Smooth muscle cell (in vitro differentiated cells): ENCODE results near the gene ALG9. TPM values are rescaled to one million over a fixed set of nuclear protein-coding genes. Genes with fewer than 3 reads are reported as not detected.
A peak's percentile ranks its signal among the peaks of the same experiment; 100 is the strongest.

Experiments
- DNase-seq: peaks from one replicate; lab custom pipeline; 2025; ENCODE audit not compliant: unreplicated experiment; lab: John Stamatoyannopoulos, UW
- H2AFZ ChIP-seq: fragments of 200-600 bp; sonication (generic); 2 replicates; pipeline ENCODE4 v1.6.0; 2016; ENCODE audit warnings: antibody characterized with exemption, low read depth, mild to moderate bottlenecking
- H3F3A ChIP-seq: fragments of 200-600 bp; sonication (generic); 2 replicates; pipeline ENCODE4 v1.6.0; 2017; ENCODE audit warnings: antibody characterized with exemption, low read depth
- H3K27ac ChIP-seq: fragments of 200-600 bp; sonication (generic); 2 replicates; pipeline ENCODE4 v1.5.1; 2016; ENCODE audit warnings: low read depth, mild to moderate bottlenecking
- H3K27me3 ChIP-seq: fragments of 200-600 bp; sonication (generic); 2 replicates; pipeline ENCODE4 v1.6.1; 2016; ENCODE audit warnings: low read depth, mild to moderate bottlenecking
- H3K36me3 ChIP-seq: fragments of 200-600 bp; sonication (generic); 2 replicates; pipeline ENCODE4 v1.5.1; 2016; ENCODE audit warnings: low read depth
- H3K4me1 ChIP-seq: fragments of 200-600 bp; sonication (generic); 2 replicates; pipeline ENCODE4 v1.5.1; 2016; ENCODE audit warnings: low read depth
- H3K4me2 ChIP-seq: fragments of 200-600 bp; sonication (generic); 2 replicates; pipeline ENCODE4 v1.6.0; 2016; ENCODE audit warnings: mild to moderate bottlenecking
- H3K4me3 ChIP-seq: fragments of 200-600 bp; sonication (generic); 2 replicates; pipeline ENCODE4 v1.5.1; 2016; ENCODE audit warnings: mild to moderate bottlenecking
- H3K79me2 ChIP-seq: fragments of 200-600 bp; sonication (generic); 2 replicates; pipeline ENCODE4 v1.6.0; 2016; ENCODE audit warnings: low read depth, mild to moderate bottlenecking
- H3K9ac ChIP-seq: fragments of 200-600 bp; sonication (generic); 2 replicates; pipeline ENCODE4 v1.6.0; 2016; ENCODE audit warnings: low read depth
- H3K9me3 ChIP-seq: fragments of 200-600 bp; sonication (generic); replicated peaks from 2 replicates; pipeline ENCODE4 v1.5.1; 2016; ENCODE audit warnings: low read depth
- H4K20me1 ChIP-seq: fragments of 200-600 bp; sonication (generic); 2 replicates; pipeline ENCODE4 v1.6.0; 2016; ENCODE audit warnings: low read depth
- CTCF ChIP-seq: fragments of 200-600 bp; sonication (generic); IDR thresholded peaks from 2 replicates; pipeline ENCODE4 v1.5.1; 2017; ENCODE audit warnings: borderline replicate concordance, mild to moderate bottlenecking, antibody characterized with exemption; ENCODE audit not compliant: insufficient read depth, poor library complexity, severe bottlenecking
- WGBS: methylation state at CpG from one replicate; pipeline ENCODE4 v1.1.7; 2016; ENCODE audit warnings: low lambda C conversion rate; 5-methylcytosine and 5-hydroxymethylcytosine counted together
- polyA plus RNA-seq: library from polyadenylated mRNA; unstranded; fragments of >200 nt; fragmentation: Nextera tagmentation; extraction: Ambion mirVana; gene quantifications from 2 replicates; pipeline ENCODE4 v1.2.1, GENCODE V29; 2016
- total RNA-seq: library from RNA; depleted of rRNA; stranded (reverse); fragments of >200 nt; gene quantifications from 2 replicates; pipeline ENCODE4 v1.2.3, GENCODE V29; 2014

ALG9 gene
- total and polyA plus RNA-seq, 2 experiments from 2014 or later: 70.5 to 116 TPM

GRCh38 chr11:111823131-111823530 is 48.2 kb downstream of the ALG9 start:
- 67% methylated on average over 1 of the region's 1 CpG for WGBS
- TF ChIP-seq CTCF: no peak
- no peak overlapping the region for H3K27ac ChIP-seq
- H4K20me1 ChIP-seq: no peaks in the 10 kb centered on the region
- no peak for DNase-seq
- no peak overlapping the region for H3K9ac ChIP-seq
- H3K4me2 ChIP-seq: no peak overlapping the region
- no peak overlapping the region for H2AFZ ChIP-seq
- no peak overlapping the region for H3K4me3 ChIP-seq
- H3K27me3 ChIP-seq: no peaks in the 10 kb centered on the region
- no peaks in the 10 kb centered on the region for H3K9me3 ChIP-seq
- no peaks in the 10 kb centered on the region for H3K36me3 ChIP-seq
- H3K79me2 ChIP-seq: no peaks in the 10 kb centered on the region
- peaks cover 9% of the 10 kb centered on the region for H3F3A ChIP-seq
- no peaks in the 10 kb centered on the region for H3K4me1 ChIP-seq

DNA sequence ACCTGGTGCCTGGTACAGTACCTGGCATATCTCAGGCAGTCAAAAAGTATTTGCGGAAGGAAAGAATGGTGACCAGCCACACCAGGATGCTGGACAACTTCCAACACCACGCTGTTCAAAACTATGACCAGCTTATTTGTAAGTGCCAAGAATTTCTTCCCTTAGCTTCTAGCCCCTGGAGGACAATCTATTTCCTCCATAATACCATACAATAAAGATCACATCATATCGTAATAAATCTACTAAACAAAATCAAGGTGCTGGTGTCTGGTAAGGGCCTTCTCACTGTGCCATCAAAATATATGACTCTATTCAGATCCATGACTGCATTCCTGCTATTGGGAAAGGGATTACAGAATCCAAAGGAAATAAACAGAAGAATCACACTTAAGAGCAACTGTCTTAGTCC is 51.5 kb downstream of the ALG9 start:
- WGBS: 67% methylated on average over 3 of the region's 3 CpGs
- H3K9ac ChIP-seq: no peak overlapping the region
- peak overlapping the region; percentile 65 for H3K27ac ChIP-seq

GRCh38 chr11:111819161-111819828 is 52.1 kb downstream of the ALG9 start:
- peak overlapping the region; percentile 28 for H3K4me2 ChIP-seq
- H3K27ac ChIP-seq: peak overlapping the region; percentile 65
- H3K9ac ChIP-seq: no peak overlapping the region

More for the DNA sequence above, 51.5 kb downstream of the ALG9 start:
- no peaks in the 10 kb centered on the region for H3K79me2 ChIP-seq
- H3K9me3 ChIP-seq: no peaks in the 10 kb centered on the region
- peak overlapping the region; percentile 28 for H3K4me2 ChIP-seq
- H3K27me3 ChIP-seq: no peaks in the 10 kb centered on the region
- no peak for TF ChIP-seq CTCF
- H3K4me1 ChIP-seq: no peaks in the 10 kb centered on the region
- H2AFZ ChIP-seq: no peak overlapping the region
- peaks cover 24% of the 10 kb centered on the region for H3F3A ChIP-seq
- H3K4me3 ChIP-seq: no peak overlapping the region
- DNase-seq: no peak
- H4K20me1 ChIP-seq: no peaks in the 10 kb centered on the region
- no peaks in the 10 kb centered on the region for H3K36me3 ChIP-seq

More at GRCh38 chr11:111819161-111819828, 52.1 kb downstream of the ALG9 start:
- no peak overlapping the region for H3K4me3 ChIP-seq
- no peaks in the 10 kb centered on the region for H3K36me3 ChIP-seq
- no peak for TF ChIP-seq CTCF
- H4K20me1 ChIP-seq: no peaks in the 10 kb centered on the region
- H3K79me2 ChIP-seq: no peaks in the 10 kb centered on the region
- H2AFZ ChIP-seq: no peak overlapping the region
- DNase-seq: no peak
- H3F3A ChIP-seq: peaks cover 25% of the 10 kb centered on the region
- H3K4me1 ChIP-seq: no peaks in the 10 kb centered on the region
- 9% methylated on average over 1 of the region's 1 CpG for WGBS
- H3K9me3 ChIP-seq: no peaks in the 10 kb centered on the region
- no peaks in the 10 kb centered on the region for H3K27me3 ChIP-seq
